H1 (cell line): Measurements from ENCODE around the gene FAM53A. TPM values are rescaled to one million over a fixed set of nuclear protein-coding genes. Genes with fewer than 3 reads are reported as not detected.

Source experiments
- CTCF ChIA-PET: fragments of 300-600 bp; sonication (Branson Sonifier 250); formaldehyde crosslinking; loops from one replicate; lab custom pipeline; 2021; ENCODE audit not compliant: partially characterized antibody; lab: Charles Lee
- POLR2A ChIA-PET: fragments of 300-600 bp; sonication (Branson Sonifier 250); formaldehyde crosslinking; loops from one replicate; lab custom pipeline; 2021; ENCODE audit warnings: inconsistent platforms; ENCODE audit not compliant: partially characterized antibody; lab: Charles Lee
- DNase-seq, 2 experiments: peaks; one replicate each; pipeline versions ENCODE4 v3.0.0 to v3.0.0-alpha.2; 2010 to 2022; ENCODE audit warnings: low spot score in 2 of 2, low read depth in 1 of 2, mixed read lengths in 1 of 2
- FAIRE-seq: peaks from 2 replicates; lab custom pipeline; 2011; peaks lifted over from hg19 to GRCh38; lab: Jason Lieb, UNC
- H2AFZ ChIP-seq: 2 replicates; pipeline ENCODE4 v1.8.1; 2012; ENCODE audit warnings: low read length, inconsistent platforms
- H2AK5ac ChIP-seq: 2 replicates; pipeline ENCODE4 v1.6.1; 2013; ENCODE audit warnings: low read depth, low read length
- H2BK120ac ChIP-seq: replicated peaks from 2 replicates; pipeline ENCODE3; 2013; ENCODE audit warnings: low read depth, low read length, inconsistent platforms
- H2BK12ac ChIP-seq: 2 replicates; pipeline ENCODE4 v1.6.1; 2013; ENCODE audit warnings: low read depth, low read length
- H2BK15ac ChIP-seq: 2 replicates; pipeline ENCODE4 v1.6.1; 2013; ENCODE audit warnings: low read length
- H2BK20ac ChIP-seq: 2 replicates; pipeline ENCODE4 v1.6.1; 2013; ENCODE audit warnings: low read length
- H2BK5ac ChIP-seq: 2 replicates; pipeline ENCODE4 v1.6.1; 2013; ENCODE audit warnings: low read depth, low read length
- H3K14ac ChIP-seq: 2 replicates; pipeline ENCODE4 v1.6.1; 2013; ENCODE audit warnings: inconsistent platforms; ENCODE audit not compliant: insufficient read length
- H3K18ac ChIP-seq: 2 replicates; pipeline ENCODE4 v1.6.1; 2013; ENCODE audit warnings: low read length; ENCODE audit errors: extremely low read depth
- H3K23ac ChIP-seq: 2 replicates; pipeline ENCODE4 v1.6.1; 2013; ENCODE audit warnings: inconsistent platforms; ENCODE audit not compliant: insufficient read length
- H3K23me2 ChIP-seq: 2 replicates; pipeline ENCODE4 v1.6.1; 2013; ENCODE audit warnings: low read depth, low read length
- H3K27ac ChIP-seq: 2 replicates; pipeline ENCODE4 v1.6.1; 2011; ENCODE audit warnings: low read depth, low read length, inconsistent platforms
- H3K27me3 ChIP-seq, 4 experiments: replicated peaks in 1 of 4; 1 replicate in 1 of 4; 2 replicates in 3 of 4; pipeline versions ENCODE4 v1.6.1 to v1.8.1; 2011 to 2013; ENCODE audit warnings: low read length in 3 of 4, mild to moderate bottlenecking in 3 of 4, inconsistent platforms in 2 of 4, mixed read lengths in 2 of 4, moderate library complexity in 1 of 4; ENCODE audit not compliant: control insufficient read depth in 3 of 4, insufficient read depth in 3 of 4; ENCODE audit errors: extremely low read depth in 1 of 4
- H3K36me3 ChIP-seq, 4 experiments: 2 replicates each; pipeline versions ENCODE4 v1.6.1 to v1.8.1; 2011 to 2013; ENCODE audit warnings: mild to moderate bottlenecking in 4 of 4, low read length in 3 of 4, moderate library complexity in 2 of 4, control low read depth in 1 of 4, inconsistent platforms in 1 of 4; ENCODE audit not compliant: insufficient read depth in 4 of 4, control insufficient read depth in 2 of 4
- H3K4ac ChIP-seq: replicated peaks from 2 replicates; pipeline ENCODE3; 2013; ENCODE audit warnings: low read length, low read depth, mixed read lengths, inconsistent platforms; ENCODE audit not compliant: insufficient read length
- H3K4me1 ChIP-seq, 4 experiments: replicated peaks in 1 of 4; 1 replicate in 1 of 4; 2 replicates in 3 of 4; pipeline versions ENCODE4 v1.6.1 to v1.8.1; 2011 to 2013; ENCODE audit warnings: low read length in 3 of 4, inconsistent platforms in 2 of 4, mixed read lengths in 1 of 4; ENCODE audit not compliant: insufficient read depth in 4 of 4, control insufficient read depth in 3 of 4
- H3K4me2 ChIP-seq, 2 experiments: 2 replicates each; pipeline versions ENCODE4 v1.6.1 to v1.8.1; 2011 to 2013; ENCODE audit warnings: low read depth in 2 of 2, low read length in 2 of 2, control low read depth in 1 of 2, inconsistent platforms in 1 of 2, mild to moderate bottlenecking in 1 of 2; ENCODE audit not compliant: insufficient read depth in 1 of 2
- H3K4me3 ChIP-seq, 4 experiments: fragments of 200-600, 300-600 bp in 1 of 4; sonication (generic), shearing (Covaris generic), sonication (Bioruptor Twin) in 1 of 4; 2 replicates each; pipeline versions ENCODE4 v1.5.1 to v1.8.1; 2011 to 2016; ENCODE audit warnings: low read length in 4 of 4, low read depth in 3 of 4, control low read depth in 2 of 4, inconsistent platforms in 2 of 4, mild to moderate bottlenecking in 2 of 4, mixed read lengths in 1 of 4, moderate library complexity in 1 of 4; ENCODE audit not compliant: insufficient read depth in 2 of 4; ENCODE audit errors: extremely low read depth in 1 of 4
- H3K56ac ChIP-seq: replicated peaks from 2 replicates; pipeline ENCODE3; 2013; ENCODE audit warnings: low read depth, mild to moderate bottlenecking, mixed read lengths, low read length, inconsistent platforms; ENCODE audit not compliant: insufficient read length
- H3K79me1 ChIP-seq: 2 replicates; pipeline ENCODE4 v1.6.1; 2013; ENCODE audit warnings: low read depth, low read length, control low read depth
- H3K79me2 ChIP-seq, 2 experiments: 2 replicates each; pipeline versions ENCODE4 v1.6.1 to v1.8.1; 2012 to 2013; ENCODE audit warnings: low read length in 2 of 2, mild to moderate bottlenecking in 2 of 2, inconsistent platforms in 1 of 2; ENCODE audit not compliant: insufficient read depth in 2 of 2, control insufficient read depth in 1 of 2
- H3K9ac ChIP-seq, 4 experiments: replicated peaks in 1 of 4; 1 replicate in 1 of 4; 2 replicates in 3 of 4; pipeline versions ENCODE4 v1.6.1 to v1.8.1; 2011 to 2013; ENCODE audit warnings: low read depth in 3 of 4, low read length in 3 of 4, control low read depth in 2 of 4, mild to moderate bottlenecking in 2 of 4, moderate library complexity in 2 of 4, inconsistent platforms in 1 of 4; ENCODE audit errors: extremely low read depth in 1 of 4
- H3K9me3 ChIP-seq, 2 experiments: 2 replicates each; pipeline versions ENCODE4 v1.6.1 to v1.8.1; 2012 to 2013; ENCODE audit warnings: mild to moderate bottlenecking in 2 of 2, moderate library complexity in 2 of 2, control low read depth in 1 of 2, inconsistent platforms in 1 of 2, low read depth in 1 of 2, low read length in 1 of 2, mixed read lengths in 1 of 2; ENCODE audit not compliant: insufficient read depth in 2 of 2
- H4K20me1 ChIP-seq, 2 experiments: replicated peaks in 1 of 2; 2 replicates each; pipeline versions ENCODE3 to v1.8.1; 2011 to 2013; ENCODE audit warnings: inconsistent platforms in 2 of 2, low read length in 2 of 2, mild to moderate bottlenecking in 1 of 2; ENCODE audit not compliant: insufficient read depth in 2 of 2, control insufficient read depth in 1 of 2
- H4K5ac ChIP-seq: 2 replicates; pipeline ENCODE4 v1.6.1; 2013; ENCODE audit warnings: low read length, low read depth, mixed read lengths, inconsistent platforms; ENCODE audit not compliant: insufficient read length
- H4K8ac ChIP-seq: 2 replicates; pipeline ENCODE4 v1.8.0; 2013; ENCODE audit warnings: mild to moderate bottlenecking, moderate library complexity, low read length, inconsistent platforms; ENCODE audit not compliant: insufficient read depth; ENCODE audit errors: extremely low read depth
- H4K91ac ChIP-seq: replicated peaks from 2 replicates; pipeline ENCODE3; 2013; ENCODE audit warnings: low read length, mixed read lengths, inconsistent platforms; ENCODE audit not compliant: insufficient read length
- FOSL1 ChIP-seq: IDR thresholded peaks from 2 replicates; pipeline ENCODE4 v1.6.1; 2011; ENCODE audit warnings: mild to moderate bottlenecking, low read depth, low read length, moderate library complexity; ENCODE audit not compliant: insufficient read depth
- NRF1 ChIP-seq: IDR thresholded peaks from 2 replicates; pipeline ENCODE4 v1.6.1; 2011; ENCODE audit warnings: mild to moderate bottlenecking, low read depth, low read length, improper control_type of control experiment
- RXRA ChIP-seq: IDR thresholded peaks from 2 replicates; pipeline ENCODE4 v1.6.1; 2011; ENCODE audit warnings: low read depth, mild to moderate bottlenecking, low read length, moderate library complexity; ENCODE audit not compliant: insufficient read depth
- WGBS, 2 experiments: shearing (Covaris generic) in 1 of 2; methylation state at CpG; one replicate each; pipeline versions ENCODE4 v1.1.6 to v1.1.7; 2013 to 2015; ENCODE audit warnings: low lambda C conversion rate in 2 of 2, mixed read lengths in 2 of 2, inconsistent platforms in 1 of 2, low coverage in 1 of 2, missing lambda C conversion rate in 1 of 2; ENCODE audit not compliant: insufficient replicate concordance in 2 of 2, insufficient coverage in 1 of 2, insufficient read length in 1 of 2; ENCODE audit errors: extremely low coverage in 1 of 2, missing lambda C conversion rate in 1 of 2; 5-methylcytosine and 5-hydroxymethylcytosine counted together
- polyA plus RNA-seq, 7 experiments: library from polyadenylated mRNA; depleted of rRNA in 3 of 7; stranded (reverse) in 5 of 7; unstranded in 2 of 7; fragments of >200 nt in 5 of 7; fragments of 200-250 nt in 2 of 7; gene quantifications; 1 replicate in 5 of 7; 2 replicates in 1 of 7; 4 replicates in 1 of 7; pipeline versions ENCODE4 v1.2.1 to v1.2.3, GENCODE V29; 2011 to 2013; ENCODE audit warnings: missing spikeins in 2 of 7, mixed read lengths in 2 of 7
- total RNA-seq: library from RNA; stranded (reverse); fragmentation: NEBNext Ultra II Directional; extraction: Animal tissue kit (Norgen Biotek cat#: 25700); gene quantifications from 2 replicates; pipeline ENCODE4 v1.2.1, GENCODE V29; 2021

FAM53A gene
- total and polyA plus RNA-seq, 2 of the 8 experiments (the other 6 are each of a cell fraction or from before 2014, with no cell fraction given), result 1.9 to 2.0 TPM

DNA sequence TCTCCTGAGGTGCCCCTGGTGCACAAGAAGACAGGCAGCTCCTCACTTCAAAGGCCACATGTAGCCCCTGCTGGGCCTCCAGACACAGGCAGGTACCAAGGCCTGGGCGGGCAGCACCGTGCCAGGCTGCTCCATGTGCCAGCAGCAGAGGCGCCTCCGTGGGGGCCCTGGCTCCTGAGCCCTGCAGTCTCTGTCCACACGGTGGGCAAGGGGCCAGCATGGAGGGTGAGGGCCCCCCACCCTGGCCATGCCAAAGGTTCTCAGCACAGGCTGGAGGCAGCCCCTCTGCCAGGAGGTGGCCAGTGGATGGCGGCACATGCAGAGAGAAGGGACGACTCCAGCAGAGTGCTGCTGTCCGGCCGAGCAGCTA is 72.6 kb downstream of the FAM53A start:
- H3K4me2 ChIP-seq, result no peak overlapping the region
- no peak overlapping the region for H2BK120ac ChIP-seq
- H3K27me3 ChIP-seq, result no peaks in the 10 kb centered on the region
- no peak overlapping the region for H3K56ac ChIP-seq
- no peaks in the 10 kb centered on the region for H3K79me2 ChIP-seq
- H3K18ac ChIP-seq, result no peak overlapping the region
- H3K14ac ChIP-seq, result no peak overlapping the region
- H2BK20ac ChIP-seq, result no peak overlapping the region
- peak overlapping the region; percentile 51; the same call in 1 of the 2 replicates for H4K8ac ChIP-seq
- CTCF ChIA-PET, result interaction anchor here (0.8 to 1.8 kb wide), 3 partner anchors 11 to 18 kb away, joined by 3 to 7 read pairs (median 3); no protein-coding TSS in a partner anchor
- H2AK5ac ChIP-seq, result no peak overlapping the region
- H4K20me1 ChIP-seq, result peaks cover 0 to 3% of the 10 kb centered on the region in 2 experiments
- H3K23ac ChIP-seq, result no peak overlapping the region
- no peak overlapping the region for H2BK12ac ChIP-seq
- no peak overlapping the region for H3K4me3 ChIP-seq
- no peaks in the 10 kb centered on the region for H3K4me1 ChIP-seq
- no peak overlapping the region for H3K4ac ChIP-seq
- no peak overlapping the region for H4K5ac ChIP-seq
- H3K36me3 ChIP-seq, result no peaks in the 10 kb centered on the region
- FAIRE-seq, result no peak
- POLR2A ChIA-PET, result no interaction called here
- H3K9me3 ChIP-seq, result no peaks in the 10 kb centered on the region
- TF ChIP-seq FOSL1, result no peak
- no peak for TF ChIP-seq RXRA
- no peak for TF ChIP-seq NRF1
- WGBS, 2 experiments, result 92% methylated on average over 8 of the region's 9 CpGs; no CpG with 5 or more reads in 1 of the 2 experiments
- no peaks in the 10 kb centered on the region for H3K79me1 ChIP-seq
- DNase-seq, result no peak
- no peak overlapping the region for H4K91ac ChIP-seq
- H2BK15ac ChIP-seq, result no peak overlapping the region
- H3K23me2 ChIP-seq, result no peaks in the 10 kb centered on the region
- no peak overlapping the region for H3K27ac ChIP-seq
- no peak overlapping the region for H2BK5ac ChIP-seq
- no peak overlapping the region for H2AFZ ChIP-seq
- no peak overlapping the region for H3K9ac ChIP-seq
